HepG2 (cell line): ENCODE data around the gene FLYWCH1. TPM values are rescaled to one million over a fixed set of nuclear protein-coding genes. Genes with fewer than 3 reads are reported as not detected.

Experiments
- HMG20A ChIP-seq: IDR thresholded peaks from 2 replicates; pipeline ENCODE4 v1.6.1; 2016; ENCODE audit warnings: borderline replicate concordance
- MNT ChIP-seq: fragments of 450-650 bp; IDR thresholded peaks from 2 replicates; pipeline ENCODE4 v1.6.1; 2016
- NCOA2 ChIP-seq: sonication (generic); formaldehyde crosslinking; IDR thresholded peaks from 2 replicates; pipeline ENCODE4 v1.8.0; 2022; ENCODE audit warnings: inconsistent platforms
- PHB2 ChIP-seq: fragments of 450-650 bp; IDR thresholded peaks from 2 replicates; pipeline ENCODE4 v1.6.1; 2018; ENCODE audit not compliant: partially characterized antibody
- SMAD1 ChIP-seq: sonication (generic); formaldehyde crosslinking; IDR thresholded peaks from 2 replicates; pipeline ENCODE4 v1.4.0; 2020; ENCODE audit warnings: missing genetic modification reagents, low read depth, mild to moderate bottlenecking, borderline replicate concordance
- SP1 ChIP-seq, 2 experiments: fragments of 450-650 bp in 1 of 2; sonication (generic) in 1 of 2; formaldehyde crosslinking in 1 of 2; IDR thresholded peaks; 2 replicates each; pipeline versions ENCODE4 v1.4.0 to v1.6.1; 2016 to 2020; ENCODE audit warnings: missing genetic modification reagents in 1 of 2
- TCF7 ChIP-seq: sonication (generic); IDR thresholded peaks from 2 replicates; pipeline ENCODE4 v1.6.1; 2016; ENCODE audit warnings: antibody characterized with exemption, low read depth
- THAP9 ChIP-seq: sonication (generic); formaldehyde crosslinking; IDR thresholded peaks from 2 replicates; pipeline ENCODE4; 2020; ENCODE audit warnings: missing genetic modification reagents, mild to moderate bottlenecking, borderline replicate concordance
- THYN1 ChIP-seq: sonication (generic); formaldehyde crosslinking; IDR thresholded peaks from 2 replicates; pipeline ENCODE4 v1.8.1; 2023; ENCODE audit warnings: low read depth, mild to moderate bottlenecking, moderate library complexity, missing genetic modification reagents, borderline replicate concordance
- TMF1 ChIP-seq: sonication (generic); formaldehyde crosslinking; IDR thresholded peaks from 2 replicates; pipeline ENCODE4 v1.8.1; 2022; ENCODE audit warnings: low read depth, missing genetic modification reagents
- ZBED4 ChIP-seq: sonication (generic); formaldehyde crosslinking; IDR thresholded peaks from 2 replicates; pipeline ENCODE4 v1.4.0; 2020; ENCODE audit warnings: missing genetic modification reagents, borderline replicate concordance
- ZBTB3 ChIP-seq: sonication (generic); formaldehyde crosslinking; IDR thresholded peaks from 2 replicates; pipeline ENCODE4 v1.4.0; 2020; ENCODE audit warnings: low read depth, mild to moderate bottlenecking, moderate library complexity, missing genetic modification reagents, borderline replicate concordance
- ZNF17 ChIP-seq: sonication (generic); formaldehyde crosslinking; IDR thresholded peaks from 2 replicates; pipeline ENCODE4 v1.5.0; 2020; ENCODE audit warnings: mild to moderate bottlenecking, missing genetic modification reagents
- ZNF276 ChIP-seq: sonication (generic); formaldehyde crosslinking; IDR thresholded peaks from 2 replicates; pipeline ENCODE4 v1.4.0; 2020; ENCODE audit warnings: mild to moderate bottlenecking, low read depth, missing genetic modification reagents
- ZNF331 ChIP-seq: sonication (generic); formaldehyde crosslinking; IDR thresholded peaks from 2 replicates; pipeline ENCODE4 v1.4.0; 2020; ENCODE audit warnings: missing genetic modification reagents
- ZNF510 ChIP-seq: sonication (generic); formaldehyde crosslinking; IDR thresholded peaks from 2 replicates; pipeline ENCODE4 v1.4.0; 2020; ENCODE audit warnings: low read depth, mild to moderate bottlenecking, missing genetic modification reagents
- ZNF737 ChIP-seq: sonication (generic); formaldehyde crosslinking; IDR thresholded peaks from 2 replicates; pipeline ENCODE4 v1.5.0; 2020; ENCODE audit warnings: missing genetic modification reagents, mild to moderate bottlenecking, borderline replicate concordance
- ZSCAN9 ChIP-seq: IDR thresholded peaks from 2 replicates; pipeline ENCODE4 v1.6.1; 2016; ENCODE audit warnings: borderline replicate concordance
- polyA plus RNA-seq, 8 experiments: library from polyadenylated mRNA; depleted of rRNA in 3 of 8; stranded (reverse) in 7 of 8; unstranded in 1 of 8; fragments of >200 nt; fragmentation: Illumina TruSeq in 4 of 8; extraction: Trizol in 4 of 8; gene quantifications; 2 replicates each; pipeline versions ENCODE4 v1.2.1 to v1.2.3, GENCODE V29; 2011 to 2016; ENCODE audit warnings: low read depth in 4 of 8, missing spikeins in 1 of 8, mixed read lengths in 1 of 8; ENCODE audit not compliant: insufficient read depth in 1 of 8
- total RNA-seq, 5 experiments: library from RNA; depleted of rRNA; stranded (reverse); fragments of >200 nt; fragmentation: Illumina TruSeq; extraction: Trizol; gene quantifications; 2 replicates each; pipeline ENCODE4 v1.2.3, GENCODE V29; 2016; ENCODE audit warnings: low read depth in 1 of 5

The FLYWCH1 gene
- total and polyA plus RNA-seq, 2 of the 13 experiments (the other 11 are each of a cell fraction or from before 2014, with no cell fraction given): 7.3 to 12.4 TPM

- TF ChIP-seq THAP9 (CRISPR knock-in tag): peak; percentile 88
- peak; percentile 90 for TF ChIP-seq ZNF331 (CRISPR knock-in tag)
- TF ChIP-seq PHB2: no peak
- no peak for TF ChIP-seq TCF7
- 0 out of 2 replicates have a peak, but pooled peaks have one; percentile 29 for TF ChIP-seq HMG20A (CRISPR knock-in tag)
- TF ChIP-seq THYN1 (CRISPR knock-in tag): no peak
- peak; percentile 95; the same call in 1 of the 2 replicates for TF ChIP-seq ZNF510 (CRISPR knock-in tag)
- peak; percentile 98 for TF ChIP-seq ZSCAN9 (CRISPR knock-in tag)
- TF ChIP-seq ZNF276 (CRISPR knock-in tag): no peak
- no peak; the same call in 1 of the 2 replicates for TF ChIP-seq ZNF737 (CRISPR knock-in tag)
- TF ChIP-seq ZBED4 (CRISPR knock-in tag): peak; percentile 91
- peak; percentile 37; the same call in 1 of the 2 replicates for TF ChIP-seq MNT
- peak; percentile 91 for TF ChIP-seq TMF1 (CRISPR knock-in tag)
- TF ChIP-seq SMAD1 (CRISPR knock-in tag): peak; percentile 72; the same call in 1 of the 2 replicates
- TF ChIP-seq ZBTB3 (CRISPR knock-in tag): peak; percentile 81; the same call in 1 of the 2 replicates
- TF ChIP-seq NCOA2 (CRISPR knock-in tag): peak; percentile 59; the same call in 1 of the 2 replicates
- no peak for TF ChIP-seq SP1 (IDR thresholded peaks at IDR 0.05)
- TF ChIP-seq SP1 (CRISPR knock-in tag; IDR thresholded peaks at IDR 0.05): peak; percentile 32
- TF ChIP-seq ZNF17 (CRISPR knock-in tag): no peak
Measured at GRCh38 chr16:2968738-2969544, 57.2 kb downstream of the FLYWCH1 start, which contains the start of gene PAQR4 (continued).
